SK-N-SH (cell line): Measurements from ENCODE around the gene MON2. TPM values are rescaled to one million over a fixed set of nuclear protein-coding genes. Genes with fewer than 3 reads are reported as not detected.

Experiments
- CTCF ChIA-PET: fragments of 300-600, 350-600 bp; formaldehyde crosslinking; extraction: SDS; loops from one replicate; lab custom pipeline; 2021; lab: Yijun Ruan, JAX
- POLR2A ChIA-PET: fragments of 350-600 bp; sonication (Branson Sonifier 250); formaldehyde crosslinking; extraction: SDS; loops from one replicate; lab custom pipeline; 2020; ENCODE audit warnings: antibody characterized with exemption, inconsistent platforms; lab: Yijun Ruan, JAX
- DNase-seq: peaks from one replicate; pipeline ENCODE4 v3.0.0; 2012
- H2AFZ ChIP-seq: fragments of 200-600 bp; sonication (generic); 2 replicates; pipeline ENCODE4 v1.8.1; 2016; ENCODE audit warnings: antibody characterized with exemption, mild to moderate bottlenecking, low read depth
- H3F3A ChIP-seq: fragments of 200-600 bp; sonication (generic); replicated peaks from 2 replicates; pipeline ENCODE3; 2016; ENCODE audit warnings: antibody characterized with exemption, mild to moderate bottlenecking; ENCODE audit not compliant: insufficient read depth
- H3K27ac ChIP-seq, 2 experiments: fragments of 200-500 bp in 1 of 2; fragments of 200-600 bp in 1 of 2; sonication (Bioruptor generic) in 1 of 2; sonication (generic), shearing (Covaris generic) in 1 of 2; 2 replicates each; pipeline versions ENCODE4 v1.5.1 to v1.6.1; 2014 to 2016; ENCODE audit warnings: low read depth in 2 of 2, inconsistent platforms in 1 of 2, low read length in 1 of 2, mild to moderate bottlenecking in 1 of 2, mixed read lengths in 1 of 2
- H3K27me3 ChIP-seq: fragments of 200-600 bp; sonication (generic), shearing (Covaris generic); 2 replicates; pipeline ENCODE4 v1.6.1; 2016; ENCODE audit warnings: mixed run types; ENCODE audit not compliant: insufficient read depth
- H3K36me3 ChIP-seq, 2 experiments: fragments of 200-500 bp in 1 of 2; fragments of 200-600 bp in 1 of 2; sonication (Bioruptor generic) in 1 of 2; sonication (generic) in 1 of 2; replicated peaks in 1 of 2; 2 replicates each; pipeline versions ENCODE3 to v1.5.1; 2014 to 2016; ENCODE audit warnings: low read length in 1 of 2, mild to moderate bottlenecking in 1 of 2; ENCODE audit not compliant: insufficient read depth in 2 of 2, control insufficient read depth in 1 of 2
- H3K4me1 ChIP-seq, 2 experiments: fragments of 200-500 bp in 1 of 2; fragments of 200-600 bp in 1 of 2; sonication (Bioruptor generic) in 1 of 2; sonication (generic), shearing (Covaris generic) in 1 of 2; 2 replicates each; pipeline versions ENCODE4 v1.5.1 to v1.6.1; 2014 to 2016; ENCODE audit warnings: low read depth in 1 of 2, low read length in 1 of 2, mixed run types in 1 of 2; ENCODE audit not compliant: insufficient read depth in 2 of 2, control insufficient read depth in 1 of 2
- H3K4me2 ChIP-seq: fragments of 200-600 bp; sonication (generic), shearing (Covaris generic); 2 replicates; pipeline ENCODE4 v1.6.1; 2017; ENCODE audit warnings: mixed run types
- H3K4me3 ChIP-seq, 2 experiments: fragments of 200-500 bp in 1 of 2; fragments of 200-600 bp in 1 of 2; sonication (Bioruptor generic) in 1 of 2; sonication (generic), shearing (Covaris generic) in 1 of 2; 2 replicates each; pipeline versions ENCODE4 v1.5.1 to v1.8.1; 2014 to 2016; ENCODE audit warnings: low read depth in 2 of 2, inconsistent platforms in 1 of 2, low read length in 1 of 2, mild to moderate bottlenecking in 1 of 2, mixed read lengths in 1 of 2, moderate library complexity in 1 of 2
- H3K79me2 ChIP-seq: fragments of 200-600 bp; sonication (generic); 2 replicates; pipeline ENCODE4 v1.8.1; 2017; ENCODE audit warnings: mild to moderate bottlenecking; ENCODE audit not compliant: insufficient read depth
- H3K9ac ChIP-seq: fragments of 200-600 bp; sonication (generic); 2 replicates; pipeline ENCODE4 v1.6.1; 2017; ENCODE audit warnings: mixed run types
- H3K9me2 ChIP-seq: fragments of 200-600 bp; sonication (generic); 2 replicates; pipeline ENCODE4 v1.6.1; 2017; ENCODE audit warnings: mixed run types
- H3K9me3 ChIP-seq: fragments of 200-600 bp; sonication (generic); 2 replicates; pipeline ENCODE4 v1.6.1; 2017; ENCODE audit warnings: mixed run types, mild to moderate bottlenecking, moderate library complexity
- H4K20me1 ChIP-seq: fragments of 200-600 bp; sonication (generic); 2 replicates; pipeline ENCODE4 v1.6.1; 2017; ENCODE audit warnings: mild to moderate bottlenecking, mixed run types; ENCODE audit not compliant: insufficient read depth
- TCF12 ChIP-seq: IDR thresholded peaks from 2 replicates; pipeline ENCODE4 v1.4.0; 2012
- WGBS: methylation state at CpG from one replicate; pipeline ENCODE4 v1.1.6; 2017; ENCODE audit warnings: low lambda C conversion rate; 5-methylcytosine and 5-hydroxymethylcytosine counted together
- polyA plus RNA-seq, 3 experiments: library from polyadenylated mRNA; depleted of rRNA; stranded (reverse); fragments of >200 nt; gene quantifications; 2 replicates each; pipeline ENCODE4 v1.2.3, GENCODE V29; 2012
- small RNA-seq, 7 experiments: library from RNA; depleted of rRNA; stranded (forward); fragments of <200 nt; gene quantifications; one replicate each; pipeline ENCODE3, GENCODE V24; 2012

MON2 gene
- polyA plus RNA-seq, 1 of the 3 experiments (the other 2 are of a cell fraction): 4.4 TPM

GRCh38 chr12:62649412-62650138 lies 182.9 kb downstream of the MON2 start:
- Histone ChIP-seq H3F3A (no peaks in the 10 kb centered on the region), H2AFZ (no peak overlapping the region), H3K9ac (no peak overlapping the region), H3K9me2 (no peaks in the 10 kb centered on the region), H4K20me1 (no peaks in the 10 kb centered on the region), H3K4me2 (no peak overlapping the region), H3K27me3 (no peaks in the 10 kb centered on the region), H3K79me2 (no peaks in the 10 kb centered on the region), H3K36me3 (no peaks in the 10 kb centered on the region), H3K9me3 (no peaks in the 10 kb centered on the region), H3K4me1 (no peaks in the 10 kb centered on the region)
- DNase-seq: no peak
- CTCF ChIA-PET: interaction anchor here (1.8 to 2.0 kb wide), 2 partner anchors 34 to 145 kb away, joined by 5 to 6 read pairs; no protein-coding TSS in a partner anchor
- WGBS: 61% methylated on average over 4 of the region's 4 CpGs
- no peak for TF ChIP-seq TCF12
- TF ChIP-seq, all 33 proteins: peak for 0
- H3K4me3 ChIP-seq: no peak overlapping the region
- H3K27ac ChIP-seq: no peak overlapping the region
- POLR2A ChIA-PET: no interaction called here

Small RNAs within 50 kb of the gene (small RNA-seq; reads per million reads assigned to genes)
- gene MIRLET7I (209 to 18,688 (median 2,955) reads per million in 7 experiments), gene RNU6-399P (0 reads per million in 7 experiments)

Other genes starting within 250 kb of the MON2 start
- 13.2 and 19.1 TPM in 2 replicates for gene USP15, start 206.4 kb upstream of the MON2 start, polyA plus RNA-seq (2012; rRNA removed)